GM19099 (cell line): ENCODE measurements around the gene HSD17B2.

Experiments used
- POLR2A ChIP-seq: IDR thresholded peaks from 3 replicates; pipeline ENCODE4 v1.6.1; 2011; ENCODE audit warnings: low read depth; ENCODE audit not compliant: insufficient read length; ENCODE audit errors: extremely low read depth

The HSD17B2 gene

GRCh38 chr16:82113741-82114140, 78.7 kb downstream of the HSD17B2 start:
- TF ChIP-seq POLR2A = no peak

GRCh38 chr16:82116535-82116934, 81.5 kb downstream of the HSD17B2 start:
- no peak for TF ChIP-seq POLR2A

- no peak for TF ChIP-seq POLR2A
These were observed 83.7 kb downstream of the HSD17B2 start for GRCh38 chr16:82118749-82119148.

GRCh38 chr16:82119405-82119804, 84.4 kb downstream of the HSD17B2 start:
- no peak for TF ChIP-seq POLR2A

- TF ChIP-seq POLR2A = no peak
These were observed 89.6 kb downstream of the HSD17B2 start for GRCh38 chr16:82124651-82125050.

GRCh38 chr16:82129881-82130280, 94.8 kb downstream of the HSD17B2 start:
- no peak for TF ChIP-seq POLR2A

- no peak for TF ChIP-seq POLR2A
These were observed 98.7 kb downstream of the HSD17B2 start for GRCh38 chr16:82133798-82134197.

GRCh38 chr16:82134846-82135245, 99.8 kb downstream of the HSD17B2 start:
- TF ChIP-seq POLR2A = no peak

- no peak for TF ChIP-seq POLR2A
These were observed 100.8 kb downstream of the HSD17B2 start for GRCh38 chr16:82135844-82136243.

GRCh38 chr16:82136956-82137821, 102.1 kb downstream of the HSD17B2 start:
- TF ChIP-seq POLR2A = no peak

- no peak for TF ChIP-seq POLR2A
These were observed 102.7 kb downstream of the HSD17B2 start for GRCh38 chr16:82137822-82138167.

GRCh38 chr16:82138478-82139285, 103.6 kb downstream of the HSD17B2 start:
- TF ChIP-seq POLR2A = no peak

- no peak for TF ChIP-seq POLR2A
These were observed 111.5 kb downstream of the HSD17B2 start for GRCh38 chr16:82146556-82146955.

GRCh38 chr16:82146957-82147356, 111.9 kb downstream of the HSD17B2 start:
- TF ChIP-seq POLR2A = no peak

GRCh38 chr16:82147546-82147945, 112.5 kb downstream of the HSD17B2 start:
- no peak for TF ChIP-seq POLR2A
